GM12878 (cell line): ENCODE results near the gene ZBTB7B. TPM values are rescaled to one million over a fixed set of nuclear protein-coding genes. Genes with fewer than 3 reads are reported as not detected.

ENCODE experiments used
- ATAC-seq: fragments of 200-7000 bp; cut with Tn5 transposase; 3 replicates; pipeline ENCODE4 v1.9.1; 2020; ENCODE audit warnings: mild to moderate bottlenecking, moderate library complexity
- BruUV-seq: library from RNA; stranded (reverse); fragments of 400-500 nt; replicated peaks from 2 replicates; lab custom pipeline; 2021; lab: Mats Ljungman, UMichigan
- CTCF ChIA-PET: fragments of 300-600 bp; sonication (Branson Sonifier 250); formaldehyde crosslinking; extraction: SDS; loops from one replicate; lab custom pipeline; 2021; ENCODE audit warnings: inconsistent platforms; lab: Yijun Ruan, JAX
- POLR2A ChIA-PET: fragments of 350-600 bp; formaldehyde crosslinking; extraction: SDS; loops from one replicate; lab custom pipeline; 2021; ENCODE audit warnings: inconsistent platforms; lab: Charles Lee
- RAD21 ChIA-PET: fragments of 300-600 bp; sonication (Branson Sonifier 250); formaldehyde crosslinking; loops from one replicate; lab custom pipeline; 2023; ENCODE audit warnings: antibody characterized with exemption; ENCODE audit not compliant: unreplicated experiment; lab: Charles Lee
- SMC1A ChIA-PET: fragments of 300-600 bp; sonication (Branson Sonifier 250); formaldehyde crosslinking; loops from one replicate; lab custom pipeline; 2023; ENCODE audit not compliant: unreplicated experiment, uncharacterized antibody; lab: Charles Lee
- DNase-seq: peaks from one replicate; pipeline ENCODE4 v3.0.0-alpha.2; 2011; ENCODE audit warnings: low read depth, low spot score
- FAIRE-seq: peaks from 3 replicates; lab custom pipeline; 2011; peaks lifted over from hg19 to GRCh38; lab: Jason Lieb, UNC
- H2AFZ ChIP-seq: 2 replicates; pipeline ENCODE4 v1.6.0; 2011; ENCODE audit warnings: low read depth, low read length, control low read depth; ENCODE audit not compliant: control insufficient read depth
- H3K27ac ChIP-seq: 2 replicates; pipeline ENCODE4 v1.5.1; 2011; ENCODE audit warnings: control low read depth; ENCODE audit not compliant: control insufficient read depth, insufficient read depth
- H3K27me3 ChIP-seq, 2 experiments: replicated peaks in 1 of 2; 2 replicates each; pipeline versions ENCODE4 v1.6.0 to v1.6.1; 2011; ENCODE audit warnings: low read length in 1 of 2; ENCODE audit not compliant: control insufficient read depth in 2 of 2, insufficient read depth in 2 of 2
- H3K36me3 ChIP-seq, 2 experiments: 2 replicates each; pipeline ENCODE4 v1.5.1; 2011; ENCODE audit warnings: low read length in 1 of 2; ENCODE audit not compliant: control insufficient read depth in 2 of 2, insufficient read depth in 2 of 2
- H3K4me1 ChIP-seq: 2 replicates; pipeline ENCODE4 v1.6.1; 2011; ENCODE audit warnings: mild to moderate bottlenecking, low read length, moderate library complexity, mixed read lengths; ENCODE audit not compliant: control insufficient read depth, insufficient read depth
- H3K4me2 ChIP-seq: 2 replicates; pipeline ENCODE4 v1.6.0; 2011; ENCODE audit warnings: control low read depth; ENCODE audit not compliant: control insufficient read depth, insufficient read depth
- H3K4me3 ChIP-seq: fragments of 200-600 bp; sonication (generic); 2 replicates; pipeline ENCODE4 v1.5.1; 2016
- H3K79me2 ChIP-seq: 2 replicates; pipeline ENCODE4 v1.6.0; 2011; ENCODE audit warnings: low read length; ENCODE audit not compliant: control insufficient read depth, insufficient read depth
- H3K9ac ChIP-seq: 2 replicates; pipeline ENCODE4 v1.8.0; 2011; ENCODE audit warnings: low read length, control low read depth, mixed read lengths; ENCODE audit not compliant: control insufficient read depth, insufficient read depth
- H3K9me3 ChIP-seq: replicated peaks from 3 replicates; pipeline ENCODE4 v1.5.1; 2011; ENCODE audit warnings: mild to moderate bottlenecking, low read length; ENCODE audit not compliant: control insufficient read depth, insufficient read depth
- H4K20me1 ChIP-seq: 2 replicates; pipeline ENCODE4 v1.6.0; 2011; ENCODE audit not compliant: control insufficient read depth, insufficient read depth
- BCL11A ChIP-seq: IDR thresholded peaks from 2 replicates; pipeline ENCODE4 v1.6.1; 2011; ENCODE audit warnings: low read depth, low read length
- CHD2 ChIP-seq: IDR thresholded peaks from 2 replicates; pipeline ENCODE4 v1.6.1; 2011; ENCODE audit warnings: low read depth, low read length, improper control_type of control experiment, borderline replicate concordance
- CTCF ChIP-seq, 3 experiments: IDR thresholded peaks in 2 of 3; conservative IDR thresholded peaks in 1 of 3; 2 replicates each; pipeline ENCODE4 v1.5.1; 2011; ENCODE audit warnings: low read depth in 3 of 3, low read length in 3 of 3, mild to moderate bottlenecking in 3 of 3, control low read depth in 2 of 3, moderate library complexity in 2 of 3, inconsistent platforms in 1 of 3, mixed read lengths in 1 of 3; ENCODE audit not compliant: control insufficient read depth in 2 of 3, insufficient read depth in 1 of 3; ENCODE audit errors: extremely low read depth in 1 of 3
- MTA2 ChIP-seq: fragments of 450-650 bp; IDR thresholded peaks from 2 replicates; pipeline ENCODE4 v1.6.1; 2016; ENCODE audit warnings: low read depth, mild to moderate bottlenecking, moderate library complexity
- NR2C2 ChIP-seq: IDR thresholded peaks from 2 replicates; pipeline ENCODE4 v1.6.1; 2011; ENCODE audit warnings: borderline replicate concordance, low read depth; ENCODE audit not compliant: control insufficient read depth, insufficient read length
- PBX3 ChIP-seq: IDR thresholded peaks from 2 replicates; pipeline ENCODE4 v1.6.1; 2011; ENCODE audit warnings: mild to moderate bottlenecking, low read depth, low read length, moderate library complexity; ENCODE audit not compliant: insufficient replicate concordance
- RAD51 ChIP-seq: fragments of 450-650 bp; IDR thresholded peaks from 2 replicates; pipeline ENCODE4 v1.6.1; 2016; ENCODE audit warnings: moderate library complexity, mild to moderate bottlenecking, inconsistent platforms
- SIX5 ChIP-seq: IDR thresholded peaks from 2 replicates; pipeline ENCODE4 v1.6.1; 2011; ENCODE audit warnings: mild to moderate bottlenecking, low read depth, low read length, moderate library complexity; ENCODE audit not compliant: severe bottlenecking
- USF2 ChIP-seq: IDR thresholded peaks from 2 replicates; pipeline ENCODE4 v1.6.1; 2011; ENCODE audit warnings: low read depth, low read length, improper control_type of control experiment, borderline replicate concordance
- ZNF217 ChIP-seq: fragments of 450-650 bp; IDR thresholded peaks from 2 replicates; pipeline ENCODE4 v1.6.1; 2017; ENCODE audit warnings: antibody characterized with exemption, mild to moderate bottlenecking
- ZNF687 ChIP-seq: fragments of 450-650 bp; IDR thresholded peaks from 2 replicates; pipeline ENCODE4 v1.6.1; 2017; ENCODE audit warnings: mild to moderate bottlenecking, moderate library complexity
- WGBS: methylation state at CpG from one replicate; pipeline ENCODE4 v1.1.6; 2016; ENCODE audit warnings: low lambda C conversion rate; ENCODE audit not compliant: insufficient replicate concordance, insufficient coverage; ENCODE audit errors: missing lambda C conversion rate; 5-methylcytosine and 5-hydroxymethylcytosine counted together
- in situ Hi-C: fragments of 300-500 bp; cut with MboI; formaldehyde crosslinking; loops from 9 replicates; pipeline ENCODE4 v1.14.3; 2018; ENCODE audit warnings: mixed read lengths
- intact Hi-C: fragments of 100-400 bp; cut with micrococcal nuclease; formaldehyde crosslinking; loops from one replicate; pipeline ENCODE4 v1.14.2; 2022; ENCODE audit not compliant: unreplicated experiment
- polyA plus RNA-seq, 11 experiments: library from polyadenylated mRNA; depleted of rRNA in 4 of 11; unstranded in 6 of 11; stranded (reverse) in 5 of 11; fragments of >200 nt; fragmentation: Nextera tagmentation in 4 of 11; fragmentation: Illumina TruSeq in 1 of 11; extraction: Ambion mirVana in 4 of 11; extraction: Trizol in 1 of 11; gene quantifications; 1 replicate in 1 of 11; 2 replicates in 10 of 11; pipeline versions ENCODE4 v1.2.1 to v1.2.3, GENCODE V29; 2011 to 2016; ENCODE audit warnings: inconsistent platforms in 2 of 11, missing spikeins in 2 of 11, low read depth in 1 of 11
- total RNA-seq, 4 experiments: library from RNA; depleted of rRNA in 3 of 4; stranded (reverse); fragments of >200 nt in 3 of 4; fragmentation: Illumina TruSeq in 1 of 4; extraction: Trizol in 1 of 4; gene quantifications; 2 replicates each; pipeline versions ENCODE4 v1.2.1 to v1.2.3, GENCODE V29; 2013 to 2021

The ZBTB7B gene
- total and polyA plus RNA-seq, 10 of the 15 experiments (the other 5 are each of a cell fraction or from before 2014, with no cell fraction given): 0.11 to 44.9 (median 11.3) TPM

GRCh38 chr1:154988058-154988954, 14.3 kb upstream of the ZBTB7B start (continued):
- TF ChIP-seq USF2: no peak
- no peak for TF ChIP-seq PBX3
- TF ChIP-seq, all 136 proteins: peak for 2

DNA sequence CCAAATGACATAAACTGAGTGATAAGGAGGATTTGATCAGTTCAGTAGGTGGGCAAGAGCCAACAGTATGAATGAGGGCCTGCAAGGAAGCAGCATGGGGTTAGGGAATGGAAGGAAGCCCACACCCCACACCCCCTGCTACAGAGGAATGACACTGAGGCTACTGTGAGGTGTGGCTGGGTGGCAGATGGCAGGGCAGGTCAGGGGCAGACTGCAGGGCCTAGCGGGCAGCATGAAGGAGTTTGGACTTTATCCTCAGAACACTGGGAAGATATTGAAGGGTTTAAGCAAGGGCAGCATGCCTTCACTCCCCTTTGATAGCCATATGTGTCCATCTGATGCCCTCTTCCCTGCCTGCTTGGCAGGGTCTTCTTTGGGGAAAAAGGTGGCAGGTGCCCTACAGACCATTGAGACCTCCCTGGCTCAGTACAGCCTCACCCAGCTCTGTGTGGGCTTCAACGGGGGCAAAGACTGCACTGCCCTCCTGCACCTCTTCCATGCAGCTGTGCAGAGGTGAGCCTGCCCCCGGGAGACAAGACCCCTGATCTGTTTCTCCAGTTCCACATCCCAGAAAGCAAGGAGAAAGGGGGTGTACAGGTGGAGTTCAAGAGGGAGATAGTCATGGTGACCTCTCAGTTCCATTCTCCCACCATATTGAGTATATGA, 13.3 kb upstream of the ZBTB7B start:
- Histone ChIP-seq H2AFZ (no peak overlapping the region), H4K20me1 (no peaks in the 10 kb centered on the region), H3K4me1 (no peaks in the 10 kb centered on the region), H3K79me2 (peaks cover 6% of the 10 kb centered on the region), H3K27me3 (no peaks in the 10 kb centered on the region), H3K4me2 (peak overlapping the region; percentile 9; the same call in 1 of the 2 replicates), H3K9me3 (no peaks in the 10 kb centered on the region), H3K9ac (no peak overlapping the region), H3K36me3 (peaks cover 15 to 17% of the 10 kb centered on the region in 2 experiments; a peak in 3 of 4 replicates), H3K27ac (no peak overlapping the region), H3K4me3 (no peak overlapping the region)
- intact Hi-C loops: no loop called here
- no peak for DNase-seq
- no peak for FAIRE-seq
- SMC1A ChIA-PET: no interaction called here
- no TSS peak for BruUV-seq
- WGBS: 90% methylated on average over 3 of the region's 3 CpGs
- POLR2A ChIA-PET: interaction anchor here (0.7 kb wide), 1 partner anchor 18 kb away, joined by 3 read pairs; no protein-coding TSS in a partner anchor
- RAD21 ChIA-PET: no interaction called here
- no peak for ATAC-seq
- in situ Hi-C loops: no loop called here
- CTCF ChIA-PET: interaction anchor here (1.2 to 20.6 kb wide), 3 partner anchors 8 to 10 kb away, joined by 3 to 226 read pairs (median 3); partner anchors contain the start of genes LENEP and ZBTB7B
- TF ChIP-seq RAD51: no peak
- TF ChIP-seq ZNF217: no peak
- no peak for TF ChIP-seq MTA2
- TF ChIP-seq NR2C2: no peak
- no peak for TF ChIP-seq ZNF687
- TF ChIP-seq SIX5: no peak
- no peak for TF ChIP-seq BCL11A
- no peak for TF ChIP-seq CTCF (IDR thresholded peaks at IDR 0.05 in 2 of 3, conservative IDR thresholded peaks at IDR 0.05 in 1 of 3; ENCODE audit: control insufficient read depth in 2 of 3, extremely low read depth in 1 of 3, insufficient read depth in 1 of 3, low read depth in 3 of 3, low read length in 3 of 3)
- no peak for TF ChIP-seq CHD2
